HL-60/S4 treated with retinoic acid at 250 ng/mL for 4 days and 3 days (cell line): ENCODE data around the gene SPATS1.
"Not testable (repeated sequence)": the region's sequence is repeated elsewhere in the genome, so short reads cannot be mapped to it uniquely, and the experiment has no call there.

ENCODE experiments used
- in situ Hi-C: fragments of 300-500 bp; cut with MboI; formaldehyde crosslinking; loops from 2 replicates; pipeline ENCODE4 v1.7.0; 2022; ENCODE audit warnings: low sequenced_read_pairs

The SPATS1 gene

DNA sequence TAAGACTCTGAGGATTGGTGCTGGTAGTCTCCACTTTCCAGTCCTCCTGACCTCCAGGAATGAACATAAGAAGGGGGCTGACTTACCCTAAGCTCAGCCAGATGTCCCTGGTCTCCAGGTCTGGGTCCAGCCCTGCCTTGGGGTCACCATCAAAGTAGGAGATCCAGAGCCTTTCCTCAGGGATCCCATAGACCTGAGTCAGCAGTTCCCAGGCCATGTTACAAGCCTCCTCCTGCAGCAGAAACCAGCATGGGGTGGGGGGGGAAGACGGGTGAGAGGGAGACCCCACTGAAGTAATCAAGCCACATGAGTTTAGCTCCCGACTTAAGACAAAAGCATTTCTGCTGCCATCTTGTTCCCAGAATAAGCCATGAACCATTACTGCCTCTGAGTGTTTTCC, 31.1 kb upstream of the SPATS1 start:
- in situ Hi-C loops = no loop called here

- in situ Hi-C loops = no loop called here
Measured at GRCh38 chr6:44311767-44312166, 30.7 kb upstream of the SPATS1 start.

DNA sequence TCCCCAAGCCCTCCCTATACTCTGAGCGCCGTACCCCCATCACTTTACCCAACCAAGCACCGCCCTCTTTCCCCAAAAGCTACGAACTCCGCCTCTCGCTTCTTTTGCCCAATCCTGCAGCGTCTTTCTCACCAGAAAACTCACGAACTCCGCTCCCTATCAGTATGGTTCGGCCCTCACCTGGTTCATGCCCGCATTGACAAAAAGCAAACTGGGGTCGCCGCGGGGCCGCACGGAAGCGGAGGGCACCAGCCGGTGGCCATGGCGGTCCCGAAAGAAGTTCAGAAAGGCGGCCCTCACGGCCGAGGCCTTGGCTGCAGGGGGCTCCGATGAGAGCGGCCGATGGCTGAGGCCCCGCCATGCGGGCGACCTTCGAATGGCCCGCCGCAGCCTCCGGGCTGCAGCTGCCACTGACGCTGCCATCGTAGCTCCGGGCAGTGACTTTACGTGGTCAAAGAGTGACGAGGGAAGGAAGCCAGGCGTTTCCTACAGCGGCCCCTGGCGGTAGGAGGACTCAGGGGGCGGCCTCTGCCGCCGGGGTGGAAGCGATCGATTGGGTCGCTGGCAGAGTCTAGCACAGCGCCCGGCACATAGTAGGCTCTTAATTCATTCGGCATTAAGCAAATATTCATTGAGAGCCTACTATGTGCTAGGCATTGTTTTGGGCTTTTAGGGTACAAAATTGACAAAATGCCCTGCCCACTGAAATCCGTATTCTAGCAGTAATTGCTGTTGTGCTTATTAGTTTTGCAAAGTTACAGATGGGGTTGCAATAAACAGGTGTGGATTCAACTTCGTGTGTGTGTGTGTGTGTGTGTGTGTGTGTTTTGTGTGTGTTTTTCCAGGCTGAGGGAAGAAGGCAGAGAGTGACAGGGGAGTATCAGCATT, 29.3 kb upstream of the SPATS1 start, which contains the start of gene AARS2:
TSS of gene AARS2 (minus strand) at position 447 of the 888 bp plus-strand sequence. CDS start at position 423, 24 bp downstream.
- in situ Hi-C loops = no loop called here

GRCh38 chr6:44314657-44315056, 27.8 kb upstream of the SPATS1 start:
- in situ Hi-C loops = not testable (repeated sequence)

DNA sequence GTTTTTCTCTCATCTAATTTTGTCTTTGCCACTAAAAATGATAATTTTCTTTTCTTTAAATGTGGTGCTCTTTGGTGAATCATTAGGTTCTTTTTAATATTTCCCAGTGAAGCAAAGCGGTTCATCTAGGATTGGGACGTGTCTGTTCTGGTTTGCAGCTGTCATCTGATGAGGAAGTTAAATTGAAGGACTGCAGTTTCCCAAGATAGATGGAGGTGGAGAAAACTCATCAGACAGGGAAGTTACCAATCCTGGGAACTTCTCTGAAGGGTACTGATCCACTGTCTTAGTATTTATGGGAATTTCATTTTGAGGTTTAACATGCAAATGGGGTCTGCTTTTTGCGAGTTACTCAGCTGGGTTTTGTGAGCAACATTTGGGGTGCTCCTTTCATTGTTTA, 26.9 kb upstream of the SPATS1 start:
- in situ Hi-C loops = no loop called here

GRCh38 chr6:44315951-44316350, 26.5 kb upstream of the SPATS1 start:
- in situ Hi-C loops = no loop called here

DNA sequence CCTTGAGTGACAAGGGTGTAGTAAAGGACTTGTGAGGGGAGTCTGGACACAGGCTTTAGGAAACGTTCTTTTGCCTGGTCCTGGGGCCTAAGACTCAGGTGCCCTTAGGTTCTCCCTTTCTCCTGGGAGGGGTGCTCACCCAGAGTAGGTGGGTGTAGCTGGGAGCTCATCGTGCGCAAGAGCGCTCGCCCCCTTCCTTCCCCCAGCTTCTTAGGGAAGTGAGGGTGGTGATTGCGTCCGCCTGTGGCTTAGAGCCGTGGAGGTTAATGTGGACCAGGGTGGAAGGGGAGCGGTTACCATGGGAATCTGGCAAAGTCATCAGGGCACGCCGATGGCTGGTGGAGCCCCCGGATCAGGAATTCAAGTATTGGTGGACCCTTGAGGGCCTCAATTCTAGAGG, 26.0 kb upstream of the SPATS1 start:
- in situ Hi-C loops = no loop called here

DNA sequence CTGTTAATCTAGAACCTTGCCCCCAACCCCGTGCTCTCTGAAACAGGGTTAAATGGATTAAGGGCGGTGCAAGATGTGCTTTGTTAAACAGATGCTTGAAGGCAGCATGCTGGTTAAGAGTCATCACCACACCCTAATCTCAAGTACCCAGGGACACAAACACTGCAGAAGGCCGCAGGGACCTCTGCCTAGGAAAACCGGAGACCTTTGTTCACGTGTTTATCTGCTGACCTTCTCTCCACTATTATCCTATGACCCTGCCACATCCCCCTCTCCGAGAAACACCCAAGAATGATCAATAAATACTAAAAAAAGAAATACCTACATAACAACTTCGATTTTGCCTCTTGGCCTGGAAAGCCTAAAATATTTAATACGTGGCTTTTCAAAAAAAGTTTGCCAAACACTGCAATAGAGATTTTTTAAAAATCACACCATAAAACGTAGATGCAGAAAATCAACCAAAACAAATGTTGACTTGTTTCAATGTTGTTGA, 25.3 kb upstream of the SPATS1 start:
- in situ Hi-C loops = not testable (repeated sequence)

DNA sequence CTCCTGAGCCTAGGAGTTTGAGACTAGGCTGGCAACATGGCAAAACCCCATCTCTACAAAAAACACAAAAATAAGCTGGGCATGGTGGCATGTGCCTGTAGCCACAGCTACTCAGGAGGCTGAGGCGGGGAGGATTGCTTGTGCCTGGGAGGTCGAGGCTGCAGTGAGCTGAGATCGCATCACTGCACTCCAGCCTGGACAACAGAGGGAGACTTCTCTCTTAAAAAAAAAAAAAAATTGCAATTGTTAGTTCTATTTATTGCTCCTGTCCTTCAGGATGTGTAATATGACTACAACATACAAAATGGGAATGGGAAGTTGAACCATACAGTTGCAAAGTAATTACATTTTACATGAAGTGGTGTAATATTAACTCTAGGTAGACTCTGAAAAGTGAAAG, 21.2 kb upstream of the SPATS1 start:
- in situ Hi-C loops = no loop called here

- in situ Hi-C loops = no loop called here
Measured at GRCh38 chr6:44327096-44327495, 15.4 kb upstream of the SPATS1 start.

DNA sequence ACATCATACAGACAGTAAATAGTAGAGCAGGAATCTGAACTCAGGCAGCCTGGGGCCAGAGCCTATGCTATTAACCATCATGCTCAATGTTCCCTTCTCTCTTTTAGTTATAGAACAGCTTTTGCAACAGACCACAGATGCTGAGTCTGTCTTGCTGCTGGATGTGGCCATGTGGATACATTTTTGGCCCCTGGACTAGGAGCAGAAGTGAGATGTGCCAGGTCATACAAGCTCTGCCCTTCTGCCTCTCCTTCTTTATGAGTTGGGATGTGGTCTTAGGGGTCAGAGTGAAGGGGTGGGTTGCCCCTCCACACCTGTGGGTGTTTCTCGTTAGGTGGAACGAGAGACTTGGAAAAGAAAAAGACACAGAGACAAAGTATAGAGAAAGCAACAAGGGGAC, 14.7 kb upstream of the SPATS1 start:
- in situ Hi-C loops = no loop called here

DNA sequence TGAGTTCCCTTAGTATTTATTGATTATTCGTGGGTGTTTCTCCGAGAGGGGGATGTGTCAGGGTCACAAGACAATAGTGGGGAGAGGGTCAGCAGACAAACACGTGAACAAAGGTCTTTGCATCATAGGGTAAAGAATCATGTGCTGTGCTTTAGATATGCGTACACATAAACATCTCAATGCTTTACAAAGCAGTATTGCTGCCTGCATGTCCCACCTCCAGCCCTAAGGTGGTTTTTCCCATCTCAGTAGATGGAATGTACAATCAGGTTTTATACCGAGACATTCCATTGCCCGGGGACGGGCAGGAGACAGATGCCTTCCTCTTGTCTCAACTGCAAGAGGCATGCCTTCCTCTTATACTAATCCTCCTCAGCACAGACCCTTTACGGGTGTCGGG, 14.2 kb upstream of the SPATS1 start:
- in situ Hi-C loops = not testable (repeated sequence)

DNA sequence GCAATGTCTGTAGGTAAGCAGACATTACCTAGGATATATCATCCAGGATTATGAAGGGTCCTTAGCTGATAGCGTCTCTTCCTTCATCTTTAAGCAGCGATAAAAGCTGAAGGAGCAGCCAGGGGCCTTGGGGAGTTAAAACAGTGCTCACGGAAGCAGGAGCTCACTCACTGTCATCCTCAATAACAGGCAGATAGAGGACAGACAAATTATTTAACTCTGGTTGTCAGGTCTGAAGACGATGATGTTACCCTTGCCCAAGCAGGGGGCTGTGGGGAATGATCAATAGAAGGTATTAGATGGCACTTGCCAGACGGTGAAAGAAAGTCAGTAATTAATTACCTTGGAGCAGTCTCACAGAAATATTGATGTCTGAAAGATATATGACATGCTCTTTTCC, 12.6 kb upstream of the SPATS1 start:
- in situ Hi-C loops = no loop called here

- in situ Hi-C loops = no loop called here
Measured at GRCh38 chr6:44332585-44332984, 9.9 kb upstream of the SPATS1 start.

- in situ Hi-C loops = no loop called here
Measured at GRCh38 chr6:44333273-44333919, 9.1 kb upstream of the SPATS1 start.

GRCh38 chr6:44333942-44334341, 8.5 kb upstream of the SPATS1 start:
- in situ Hi-C loops = no loop called here

DNA sequence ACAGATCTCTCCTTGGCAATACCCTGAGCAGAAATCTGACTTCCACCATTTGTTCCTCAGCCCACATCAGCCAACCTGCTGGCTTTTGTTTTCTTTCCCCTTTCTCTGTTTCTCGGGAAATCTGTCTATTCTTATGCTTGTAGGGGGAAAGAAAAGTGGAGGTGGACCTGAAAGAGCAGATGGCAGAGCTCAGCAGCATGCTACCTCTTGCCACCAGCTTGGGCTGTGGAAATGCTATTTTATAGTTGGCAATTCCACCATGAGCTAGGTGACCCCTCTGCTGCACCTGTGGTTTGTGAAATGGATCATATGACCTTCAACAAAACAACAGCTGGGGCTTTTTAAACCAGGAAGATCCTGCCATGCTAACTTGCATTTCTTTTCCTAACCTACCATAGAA, 6.8 kb upstream of the SPATS1 start:
- in situ Hi-C loops = no loop called here

DNA sequence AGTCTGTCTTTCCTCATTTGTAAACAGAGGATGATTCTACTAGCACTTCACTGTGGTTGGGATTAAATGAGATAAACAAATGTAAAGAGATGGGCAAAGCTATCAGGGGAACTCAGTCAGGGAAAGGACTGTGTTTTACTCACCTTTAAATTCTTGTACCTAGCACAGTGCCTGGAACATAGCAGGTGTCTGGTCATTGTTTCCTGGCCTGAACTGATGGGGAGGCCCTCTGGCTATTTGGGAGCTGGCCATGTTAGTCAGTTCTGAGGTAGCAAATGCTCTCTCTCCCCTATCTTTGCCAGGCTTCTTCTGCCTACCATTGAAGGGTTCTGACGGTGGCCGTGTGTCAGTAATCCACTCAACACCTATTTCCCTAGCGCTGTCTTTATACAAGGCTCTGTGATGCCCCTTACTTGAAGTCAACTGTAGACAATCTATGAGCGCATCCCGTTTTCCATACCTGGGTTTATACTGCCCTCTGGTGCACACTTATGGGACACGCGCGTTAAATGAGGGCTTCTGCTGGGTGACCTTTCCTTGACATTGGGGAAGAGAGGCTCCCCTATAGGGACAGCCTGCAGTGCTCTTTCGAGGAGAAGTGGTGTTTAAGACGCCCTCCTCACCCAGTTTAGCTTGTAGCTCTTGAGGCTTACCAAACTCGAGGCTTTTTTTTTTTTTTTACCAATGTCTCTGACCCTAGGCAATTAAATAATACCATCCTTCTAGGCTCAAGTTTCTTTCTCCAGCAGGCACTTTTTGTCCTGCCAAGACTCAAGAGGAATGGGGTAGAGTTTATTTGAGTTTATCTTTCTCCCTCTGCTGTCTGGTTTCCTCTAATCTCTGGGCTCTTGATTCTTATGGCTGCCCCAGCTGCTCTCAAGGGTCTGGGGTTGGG, 4.0 kb upstream of the SPATS1 start:
- in situ Hi-C loops = no loop called here

GRCh38 chr6:44339301-44339700, 3.1 kb upstream of the SPATS1 start:
- in situ Hi-C loops = no loop called here

DNA sequence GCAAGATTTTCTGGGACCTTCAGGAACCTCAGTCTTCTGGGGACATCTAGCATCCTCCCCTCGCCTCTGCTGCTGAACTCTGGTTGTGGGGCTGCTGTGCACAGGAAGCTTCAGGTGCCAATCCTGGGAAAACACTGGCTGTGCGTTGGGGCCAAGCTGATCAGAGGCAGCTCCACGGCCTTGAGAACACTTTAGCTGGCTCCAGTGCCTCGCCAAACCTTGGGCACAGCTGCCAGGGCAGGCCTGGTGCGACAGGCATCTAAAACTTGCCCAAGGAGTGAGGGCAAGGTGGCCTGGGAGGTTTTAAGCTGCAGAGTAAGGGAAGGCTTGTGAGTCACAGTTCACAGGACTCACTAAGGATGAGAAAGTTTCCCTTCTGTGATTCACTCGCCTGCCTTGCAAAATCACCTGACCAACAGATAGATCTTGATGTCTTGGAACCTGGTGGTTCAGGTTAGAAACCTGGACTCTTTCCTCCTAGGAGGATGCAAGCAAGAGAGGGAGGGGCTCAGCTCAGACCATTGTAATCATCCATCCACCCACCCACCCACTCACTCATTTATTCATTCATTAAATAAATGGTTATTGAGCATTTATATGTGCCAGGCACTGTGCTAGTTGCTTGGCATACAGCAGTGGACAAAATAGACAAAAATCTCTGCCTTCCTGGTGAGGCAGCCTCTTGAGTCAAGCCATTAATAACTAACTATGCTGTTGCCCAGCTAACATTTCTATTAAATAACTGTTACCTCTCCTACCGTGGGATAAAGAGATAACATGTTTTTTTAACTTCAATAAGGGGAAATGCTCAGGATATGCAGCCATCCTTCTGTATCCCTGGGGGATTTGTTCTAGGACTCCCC, 2.5 kb upstream of the SPATS1 start:
- in situ Hi-C loops = no loop called here
